HG03097 (cell line): ENCODE data around the gene LSMEM2.
"Not testable (repeated sequence)": the region's sequence is repeated elsewhere in the genome, so short reads cannot be mapped to it uniquely, and the experiment has no call there.

Experiments used
- ATAC-seq: cut with Tn5 transposase; IDR thresholded peaks from one replicate; pipeline ENCODE4 v1.9.1; 2021; ENCODE audit not compliant: unreplicated experiment, low FRiP score

The LSMEM2 gene

GRCh38 chr3:50295553-50296431, 16.9 kb downstream of the LSMEM2 start:
- ATAC-seq: no peak

- no peak for ATAC-seq
Observed at GRCh38 chr3:50296721-50297383, 18.0 kb downstream of the LSMEM2 start.

GRCh38 chr3:50297384-50297775, 18.5 kb downstream of the LSMEM2 start:
- no peak for ATAC-seq

GRCh38 chr3:50297896-50298725, 19.2 kb downstream of the LSMEM2 start:
- no peak for ATAC-seq

GRCh38 chr3:50298836-50299637, 20.1 kb downstream of the LSMEM2 start, which contains the start of the genes HYAL3 and NAA80:
TSS of gene HYAL3 (minus strand) at chr3:50299405. CDS start at chr3:50295602, 3,803 bp downstream.
TSS of gene NAA80 (minus strand) at chr3:50299405. CDS start at chr3:50297463, 1,942 bp downstream.
- peak; percentile 78 for ATAC-seq

GRCh38 chr3:50299638-50299928, 20.7 kb downstream of the LSMEM2 start:
- ATAC-seq: no peak

- ATAC-seq: no peak
Observed at GRCh38 chr3:50299929-50300680, 21.2 kb downstream of the LSMEM2 start.

GRCh38 chr3:50300681-50301254, 21.9 kb downstream of the LSMEM2 start:
- no peak for ATAC-seq

GRCh38 chr3:50302095-50303012, 23.5 kb downstream of the LSMEM2 start:
- ATAC-seq: no peak

GRCh38 chr3:50303013-50303815, 24.3 kb downstream of the LSMEM2 start, which contains the start of gene HYAL1:
TSS of gene HYAL1 (minus strand) at chr3:50303574. CDS start at chr3:50302956, 618 bp downstream.
- ATAC-seq: no peak

GRCh38 chr3:50304601-50305000, 25.7 kb downstream of the LSMEM2 start:
- ATAC-seq: no peak

GRCh38 chr3:50312041-50312440, 33.2 kb downstream of the LSMEM2 start:
- ATAC-seq: not testable (repeated sequence)

- ATAC-seq: no peak
Observed at GRCh38 chr3:50314342-50314741, 35.5 kb downstream of the LSMEM2 start.

GRCh38 chr3:50314816-50315215, 35.9 kb downstream of the LSMEM2 start:
- ATAC-seq: no peak

- ATAC-seq: no peak
Observed at GRCh38 chr3:50316657-50317242, 37.9 kb downstream of the LSMEM2 start.

GRCh38 chr3:50317300-50317699, 38.4 kb downstream of the LSMEM2 start:
- no peak for ATAC-seq

- ATAC-seq: no peak
Observed at GRCh38 chr3:50318163-50318562, 39.3 kb downstream of the LSMEM2 start.
